Activated CD4-positive, alpha-beta T cell treated with anti-CD3 and anti-CD28 coated beads, Interleukin-2, amount 50 U/mL, for 24 hours (primary cell): ENCODE results near the gene MYH1.
"Not testable (repeated sequence)": the region's sequence is repeated elsewhere in the genome, so short reads cannot be mapped to it uniquely, and the experiment has no call there.

Experiments
- DNase-seq, 2 donors: peaks; one replicate each; pipeline ENCODE4 v3.0.0-alpha.2; 2020; ENCODE audit warnings: low read depth in 1 of 2, low spot score in 1 of 2

MYH1 gene

GRCh38 chr17:10518271-10519037 is at the start of gene MYH1:
MYH1 (minus strand) TSS chr17:10518542; CDS start chr17:10516642, 1,900 bp downstream.
- no peak for DNase-seq

- DNase-seq = no peak
These were observed 45.8 kb upstream of the MYH1 start for GRCh38 chr17:10563991-10564660.

- no peak for DNase-seq
These were observed 39.7 kb upstream of the MYH1 start for GRCh38 chr17:10558049-10558448.

- no peak for DNase-seq
These were observed 39.1 kb upstream of the MYH1 start for GRCh38 chr17:10557422-10557821.

- no peak for DNase-seq
These were observed 38.1 kb upstream of the MYH1 start for GRCh38 chr17:10556301-10557005.

GRCh38 chr17:10550014-10550413 is 31.7 kb upstream of the MYH1 start:
- no peak for DNase-seq

- DNase-seq = no peak
These were observed 30.9 kb upstream of the MYH1 start, which contains the start of gene MYH2 for GRCh38 chr17:10549096-10549842. MYH2 (minus strand) TSS chr17:10549658; CDS start chr17:10547920, 1,738 bp downstream.

- no peak for DNase-seq
These were observed 29.0 kb upstream of the MYH1 start for GRCh38 chr17:10547351-10547750.

GRCh38 chr17:10543486-10543885 is 25.1 kb upstream of the MYH1 start:
- DNase-seq = not testable (repeated sequence)

- DNase-seq = not testable (repeated sequence)
These were observed 22.8 kb upstream of the MYH1 start for GRCh38 chr17:10541179-10541578.

GRCh38 chr17:10532026-10532425 is 13.7 kb upstream of the MYH1 start:
- DNase-seq = no peak

- no peak for DNase-seq
These were observed 9.1 kb upstream of the MYH1 start for GRCh38 chr17:10527419-10527818.

- DNase-seq = no peak
These were observed 8.2 kb upstream of the MYH1 start for GRCh38 chr17:10526517-10526916.

- DNase-seq = no peak
These were observed 4.7 kb upstream of the MYH1 start for GRCh38 chr17:10523064-10523463.

- DNase-seq = no peak
These were observed 3.6 kb upstream of the MYH1 start for GRCh38 chr17:10521949-10522348.

- no peak for DNase-seq
These were observed 1.7 kb downstream of the MYH1 start for GRCh38 chr17:10516638-10517037.

- DNase-seq = no peak
These were observed 2.3 kb downstream of the MYH1 start for GRCh38 chr17:10516065-10516464.

- DNase-seq = no peak
These were observed 4.9 kb downstream of the MYH1 start for GRCh38 chr17:10513299-10514067.

GRCh38 chr17:10512856-10513255 is 5.5 kb downstream of the MYH1 start:
- no peak for DNase-seq

GRCh38 chr17:10499950-10500349 is 18.4 kb downstream of the MYH1 start:
- DNase-seq = no peak
